Measurements from ENCODE around the gene CLIC3.
A peak's percentile ranks its signal among the peaks of the same experiment; 100 is the strongest.

The CLIC3 gene

GRCh38 chr9:136955202-136955942 is 41.0 kb downstream of the CLIC3 start:
- no peak for DNase-seq
- Mint-ChIP-seq H3K9me3 (peaks cover 2% of the 10 kb centered on the region), H3K4me1 (ENCODE audit: low read depth) (peaks cover 6% of the 10 kb centered on the region), H3K4me3 (no peak overlapping the region), H3K36me3 (ENCODE audit: low read depth) (no peaks in the 10 kb centered on the region), H3K27ac (no peak overlapping the region), H3K27me3 (no peaks in the 10 kb centered on the region)

- H3K36me3 Mint-ChIP-seq (ENCODE audit: low read depth): no peaks in the 10 kb centered on the region
These were observed 41.9 kb downstream of the CLIC3 start for GRCh38 chr9:136954270-136955083.

GRCh38 chr9:136953771-136954269 is 42.5 kb downstream of the CLIC3 start:
- no peak overlapping the region for H3K27ac Mint-ChIP-seq
- no peaks in the 10 kb centered on the region for H3K27me3 Mint-ChIP-seq
- H3K4me3 Mint-ChIP-seq: no peak overlapping the region

More at GRCh38 chr9:136954270-136955083, 41.9 kb downstream of the CLIC3 start:
- no peaks in the 10 kb centered on the region for H3K27me3 Mint-ChIP-seq
- no peak for DNase-seq
- no peak overlapping the region for H3K27ac Mint-ChIP-seq
- peaks cover 2% of the 10 kb centered on the region for H3K9me3 Mint-ChIP-seq
- peaks cover 10% of the 10 kb centered on the region for H3K4me1 Mint-ChIP-seq (ENCODE audit: low read depth)
- no peak overlapping the region for H3K4me3 Mint-ChIP-seq

GRCh38 chr9:136952876-136953770 is 43.2 kb downstream of the CLIC3 start:
- H3K4me1 Mint-ChIP-seq (ENCODE audit: low read depth): peaks cover 12% of the 10 kb centered on the region
- H3K36me3 Mint-ChIP-seq (ENCODE audit: low read depth): no peaks in the 10 kb centered on the region
- no peak overlapping the region for H3K27ac Mint-ChIP-seq
- H3K4me3 Mint-ChIP-seq: no peak overlapping the region
- no peaks in the 10 kb centered on the region for H3K27me3 Mint-ChIP-seq
- DNase-seq: no peak
- H3K9me3 Mint-ChIP-seq: peaks cover 2% of the 10 kb centered on the region

More at GRCh38 chr9:136953771-136954269, 42.5 kb downstream of the CLIC3 start:
- H3K9me3 Mint-ChIP-seq: peaks cover 2% of the 10 kb centered on the region
- no peaks in the 10 kb centered on the region for H3K36me3 Mint-ChIP-seq (ENCODE audit: low read depth)
- peaks cover 10% of the 10 kb centered on the region for H3K4me1 Mint-ChIP-seq (ENCODE audit: low read depth)
- DNase-seq: no peak

- Mint-ChIP-seq H3K27ac (no peak overlapping the region), H3K4me3 (no peak overlapping the region), H3K36me3 (ENCODE audit: low read depth) (no peaks in the 10 kb centered on the region), H3K27me3 (no peaks in the 10 kb centered on the region), H3K9me3 (peaks cover 2% of the 10 kb centered on the region), H3K4me1 (ENCODE audit: low read depth) (peaks cover 13% of the 10 kb centered on the region)
- DNase-seq: no peak
These were observed 44.0 kb downstream of the CLIC3 start for GRCh38 chr9:136952321-136952850.

- H3K4me3 Mint-ChIP-seq: no peak within 1 kb of the TSS
- H3K27me3 Mint-ChIP-seq: no peaks in the 10 kb centered on the region
- no peak within 1 kb of the TSS for H3K27ac Mint-ChIP-seq
- H3K36me3 Mint-ChIP-seq (ENCODE audit: low read depth): no peaks in the 10 kb centered on the region
- DNase-seq: no peak
- peaks cover 15% of the 10 kb centered on the region for H3K4me1 Mint-ChIP-seq (ENCODE audit: low read depth)
- peaks cover 2% of the 10 kb centered on the region for H3K9me3 Mint-ChIP-seq
These were observed 44.6 kb downstream of the CLIC3 start, which contains the start of gene LCN12 for GRCh38 chr9:136951541-136952320. Gene LCN12, plus strand, starts transcription at chr9:136952273. Its CDS starts 55 bp downstream, at chr9:136952328.

DNA sequence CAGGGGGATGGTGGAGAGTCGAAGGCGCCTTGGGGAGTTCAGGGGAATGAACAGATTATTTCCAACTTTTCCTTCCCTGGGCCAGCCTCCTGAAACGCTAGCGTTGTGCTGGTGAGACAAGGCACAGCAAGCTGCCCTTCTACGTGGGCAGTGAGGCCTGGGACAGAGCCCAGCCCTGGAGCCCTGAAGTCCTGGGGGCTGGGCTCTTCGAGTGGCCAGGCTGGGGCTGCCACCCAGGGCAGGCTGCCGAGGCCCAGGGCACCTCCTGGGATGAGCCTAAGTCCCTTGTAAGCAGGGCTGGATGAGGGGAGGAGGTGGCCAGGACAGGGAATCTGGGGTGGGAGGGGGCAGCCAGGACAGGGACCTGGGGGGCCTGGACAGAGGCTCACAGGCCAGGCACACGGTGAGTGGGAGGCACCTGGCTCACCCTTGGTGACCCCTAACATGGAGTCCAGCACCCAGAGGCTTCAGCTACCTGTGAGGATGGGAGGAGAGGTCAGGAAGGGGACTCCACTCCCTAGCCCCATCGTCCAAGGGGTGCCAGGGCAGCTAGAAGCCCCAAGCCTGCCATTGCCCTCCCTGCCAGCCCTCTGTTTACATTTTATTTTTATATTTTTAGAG is 45.6 kb downstream of the CLIC3 start:
- no peaks in the 10 kb centered on the region for H3K9me3 Mint-ChIP-seq

DNA sequence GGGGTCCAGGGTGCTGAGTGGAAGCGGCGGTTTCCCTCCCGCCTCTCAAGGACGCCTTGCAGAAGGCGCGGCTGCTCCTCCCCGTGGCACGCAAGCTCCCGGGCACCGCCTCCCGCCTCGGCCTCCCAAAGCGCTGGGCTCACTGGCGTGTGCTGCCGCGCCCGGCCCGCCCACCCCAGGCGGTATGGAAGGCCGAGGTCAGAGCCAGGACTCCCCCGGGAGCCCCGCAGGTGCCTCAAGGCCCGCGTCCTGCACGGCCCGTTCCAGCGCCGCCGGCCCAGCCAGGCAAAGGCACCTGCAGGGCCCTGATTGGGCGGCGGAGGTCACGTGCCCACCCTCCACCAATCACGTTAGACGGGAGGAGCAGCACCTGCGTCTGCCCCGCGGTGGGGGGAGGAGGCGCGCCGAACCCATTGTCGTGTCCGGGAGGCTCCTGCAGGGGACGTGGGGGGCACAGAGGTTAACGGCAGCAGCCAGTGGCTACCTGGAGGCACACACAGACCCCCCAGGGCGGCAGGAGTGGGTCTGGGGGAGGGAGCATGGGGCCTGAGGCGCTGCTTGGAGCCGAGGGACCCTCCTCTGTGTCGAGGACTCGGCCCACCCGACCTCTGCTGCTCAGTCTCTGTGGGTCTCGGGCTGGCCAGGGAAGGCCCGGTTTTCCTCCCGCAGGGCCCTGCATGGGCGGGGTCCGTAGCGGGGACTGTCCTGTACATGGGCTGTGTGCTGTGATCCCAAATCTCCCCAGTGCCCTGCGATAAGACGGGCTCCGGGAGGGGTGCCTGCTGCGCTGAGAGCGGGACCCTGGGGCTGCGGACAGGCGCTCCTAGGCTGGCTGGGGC is 46.3 kb downstream of the CLIC3 start:
- H3K4me3 Mint-ChIP-seq: peak overlapping the region; percentile 81
- H3K9me3 Mint-ChIP-seq: no peaks in the 10 kb centered on the region
- DNase-seq: peak; percentile 98
- peaks cover 16% of the 10 kb centered on the region for H3K4me1 Mint-ChIP-seq (ENCODE audit: low read depth)
- peak overlapping the region; percentile 88 for H3K27ac Mint-ChIP-seq
- H3K36me3 Mint-ChIP-seq (ENCODE audit: low read depth): no peaks in the 10 kb centered on the region
- no peaks in the 10 kb centered on the region for H3K27me3 Mint-ChIP-seq

More for the DNA sequence above, 45.6 kb downstream of the CLIC3 start:
- Mint-ChIP-seq H3K27ac (peak overlapping the region; percentile 88), H3K27me3 (no peaks in the 10 kb centered on the region), H3K36me3 (ENCODE audit: low read depth) (no peaks in the 10 kb centered on the region), H3K4me3 (peak overlapping the region; percentile 81), H3K4me1 (ENCODE audit: low read depth) (peaks cover 15% of the 10 kb centered on the region)
- no peak for DNase-seq

GRCh38 chr9:136949239-136949816 is 47.0 kb downstream of the CLIC3 start:
- peak overlapping the region; percentile 81 for H3K4me3 Mint-ChIP-seq
- peak overlapping the region; percentile 88 for H3K27ac Mint-ChIP-seq
- no peaks in the 10 kb centered on the region for H3K36me3 Mint-ChIP-seq (ENCODE audit: low read depth)

GRCh38 chr9:136947955-136948510 is 48.3 kb downstream of the CLIC3 start:
- no peak overlapping the region for H3K27ac Mint-ChIP-seq
- DNase-seq: no peak
- peaks cover 6% of the 10 kb centered on the region for H3K36me3 Mint-ChIP-seq (ENCODE audit: low read depth)
- no peaks in the 10 kb centered on the region for H3K27me3 Mint-ChIP-seq
- H3K4me1 Mint-ChIP-seq (ENCODE audit: low read depth): peaks cover 23% of the 10 kb centered on the region
- peak overlapping the region; percentile 81 for H3K4me3 Mint-ChIP-seq
- H3K9me3 Mint-ChIP-seq: no peaks in the 10 kb centered on the region

More at GRCh38 chr9:136949239-136949816, 47.0 kb downstream of the CLIC3 start:
- no peaks in the 10 kb centered on the region for H3K9me3 Mint-ChIP-seq
- H3K27me3 Mint-ChIP-seq: no peaks in the 10 kb centered on the region
- no peak for DNase-seq
- peaks cover 20% of the 10 kb centered on the region for H3K4me1 Mint-ChIP-seq (ENCODE audit: low read depth)

DNA sequence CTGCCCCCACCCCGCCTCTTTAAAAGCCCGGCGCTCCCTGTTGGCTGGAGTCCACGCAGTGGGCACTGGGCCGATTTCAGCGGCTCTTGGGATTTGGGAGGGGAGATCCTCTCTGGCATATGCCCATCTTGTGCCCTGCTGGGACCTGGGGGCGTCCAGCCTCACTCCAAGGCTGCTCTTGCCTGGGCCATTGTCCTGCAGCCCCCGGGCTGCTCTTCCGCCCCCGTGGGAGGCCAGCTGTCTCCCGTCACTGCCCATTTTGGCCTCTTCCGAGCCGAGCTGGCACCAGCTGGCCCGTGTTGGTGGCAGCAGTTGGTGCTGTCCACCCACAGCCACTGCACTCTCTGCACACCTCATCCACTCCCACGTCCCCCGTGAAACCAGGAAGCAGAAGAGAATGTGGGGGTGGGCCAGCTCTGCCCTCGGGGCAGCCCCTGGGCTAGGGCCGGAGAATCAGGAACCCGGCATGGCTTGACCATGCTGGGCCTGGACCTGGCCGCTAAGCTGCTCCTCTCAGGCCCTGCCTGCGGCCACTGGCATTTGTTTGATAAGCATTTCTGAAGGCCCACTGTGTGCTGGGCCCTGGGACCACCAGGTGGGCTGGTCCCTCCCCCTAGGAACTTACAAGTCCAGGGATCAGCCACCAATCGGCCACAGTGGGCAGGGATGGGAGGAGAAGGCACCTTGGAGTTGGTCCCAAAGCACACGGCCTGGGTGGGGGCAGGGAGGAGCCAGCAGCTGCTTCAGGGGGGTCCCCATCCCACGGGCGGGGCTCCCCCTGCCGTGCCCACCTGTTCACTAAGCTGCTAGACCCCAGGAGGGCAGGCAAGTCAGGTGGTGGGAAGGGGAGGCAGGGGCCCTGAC is 49.1 kb downstream of the CLIC3 start:
- DNase-seq: no peak
- H3K4me3 Mint-ChIP-seq: no peak overlapping the region
- H3K4me1 Mint-ChIP-seq (ENCODE audit: low read depth): peaks cover 27% of the 10 kb centered on the region
- no peaks in the 10 kb centered on the region for H3K9me3 Mint-ChIP-seq
- peaks cover 13% of the 10 kb centered on the region for H3K36me3 Mint-ChIP-seq (ENCODE audit: low read depth)
- no peaks in the 10 kb centered on the region for H3K27me3 Mint-ChIP-seq
- H3K27ac Mint-ChIP-seq: peak overlapping the region; percentile 68

Measured in activated T-cell treated with anti-CD3 and anti-CD28 coated beads, Interleukin-2, amount 50 U/mL, for 24 hours (primary cell).